H1 (cell line): ENCODE results near the gene CA14. TPM values are rescaled to one million over a fixed set of nuclear protein-coding genes. Genes with fewer than 3 reads are reported as not detected.
"Not testable (repeated sequence)": the region's sequence is repeated elsewhere in the genome, so short reads cannot be mapped to it uniquely, and the experiment has no call there.

Experiments
- CTCF ChIA-PET: fragments of 300-600 bp; sonication (Branson Sonifier 250); formaldehyde crosslinking; loops from one replicate; lab custom pipeline; 2021; ENCODE audit not compliant: partially characterized antibody; lab: Charles Lee
- POLR2A ChIA-PET: fragments of 300-600 bp; sonication (Branson Sonifier 250); formaldehyde crosslinking; loops from one replicate; lab custom pipeline; 2021; ENCODE audit warnings: inconsistent platforms; ENCODE audit not compliant: partially characterized antibody; lab: Charles Lee
- DNase-seq, 2 experiments: peaks; one replicate each; pipeline versions ENCODE4 v3.0.0 to v3.0.0-alpha.2; 2010 to 2022; ENCODE audit warnings: low spot score in 2 of 2, low read depth in 1 of 2, mixed read lengths in 1 of 2
- FAIRE-seq: peaks from 2 replicates; lab custom pipeline; 2011; peaks lifted over from hg19 to GRCh38; lab: Jason Lieb, UNC
- H2AFZ ChIP-seq: 2 replicates; pipeline ENCODE4 v1.8.1; 2012; ENCODE audit warnings: low read length, inconsistent platforms
- H2AK5ac ChIP-seq: 2 replicates; pipeline ENCODE4 v1.6.1; 2013; ENCODE audit warnings: low read depth, low read length
- H2BK120ac ChIP-seq: replicated peaks from 2 replicates; pipeline ENCODE3; 2013; ENCODE audit warnings: low read depth, low read length, inconsistent platforms
- H2BK12ac ChIP-seq: 2 replicates; pipeline ENCODE4 v1.6.1; 2013; ENCODE audit warnings: low read depth, low read length
- H2BK15ac ChIP-seq: 2 replicates; pipeline ENCODE4 v1.6.1; 2013; ENCODE audit warnings: low read length
- H2BK20ac ChIP-seq: 2 replicates; pipeline ENCODE4 v1.6.1; 2013; ENCODE audit warnings: low read length
- H2BK5ac ChIP-seq: 2 replicates; pipeline ENCODE4 v1.6.1; 2013; ENCODE audit warnings: low read depth, low read length
- H3K14ac ChIP-seq: 2 replicates; pipeline ENCODE4 v1.6.1; 2013; ENCODE audit warnings: inconsistent platforms; ENCODE audit not compliant: insufficient read length
- H3K18ac ChIP-seq: 2 replicates; pipeline ENCODE4 v1.6.1; 2013; ENCODE audit warnings: low read length; ENCODE audit errors: extremely low read depth
- H3K23ac ChIP-seq: 2 replicates; pipeline ENCODE4 v1.6.1; 2013; ENCODE audit warnings: inconsistent platforms; ENCODE audit not compliant: insufficient read length
- H3K23me2 ChIP-seq: 2 replicates; pipeline ENCODE4 v1.6.1; 2013; ENCODE audit warnings: low read depth, low read length
- H3K27ac ChIP-seq: 2 replicates; pipeline ENCODE4 v1.6.1; 2011; ENCODE audit warnings: low read depth, low read length, inconsistent platforms
- H3K27me3 ChIP-seq, 4 experiments: replicated peaks in 1 of 4; 1 replicate in 1 of 4; 2 replicates in 3 of 4; pipeline versions ENCODE4 v1.6.1 to v1.8.1; 2011 to 2013; ENCODE audit warnings: low read length in 3 of 4, mild to moderate bottlenecking in 3 of 4, inconsistent platforms in 2 of 4, mixed read lengths in 2 of 4, moderate library complexity in 1 of 4; ENCODE audit not compliant: control insufficient read depth in 3 of 4, insufficient read depth in 3 of 4; ENCODE audit errors: extremely low read depth in 1 of 4
- H3K36me3 ChIP-seq, 4 experiments: 2 replicates each; pipeline versions ENCODE4 v1.6.1 to v1.8.1; 2011 to 2013; ENCODE audit warnings: mild to moderate bottlenecking in 4 of 4, low read length in 3 of 4, moderate library complexity in 2 of 4, control low read depth in 1 of 4, inconsistent platforms in 1 of 4; ENCODE audit not compliant: insufficient read depth in 4 of 4, control insufficient read depth in 2 of 4
- H3K4ac ChIP-seq: replicated peaks from 2 replicates; pipeline ENCODE3; 2013; ENCODE audit warnings: low read length, low read depth, mixed read lengths, inconsistent platforms; ENCODE audit not compliant: insufficient read length
- H3K4me1 ChIP-seq, 4 experiments: replicated peaks in 1 of 4; 1 replicate in 1 of 4; 2 replicates in 3 of 4; pipeline versions ENCODE4 v1.6.1 to v1.8.1; 2011 to 2013; ENCODE audit warnings: low read length in 3 of 4, inconsistent platforms in 2 of 4, mixed read lengths in 1 of 4; ENCODE audit not compliant: insufficient read depth in 4 of 4, control insufficient read depth in 3 of 4
- H3K4me2 ChIP-seq, 2 experiments: 2 replicates each; pipeline versions ENCODE4 v1.6.1 to v1.8.1; 2011 to 2013; ENCODE audit warnings: low read depth in 2 of 2, low read length in 2 of 2, control low read depth in 1 of 2, inconsistent platforms in 1 of 2, mild to moderate bottlenecking in 1 of 2; ENCODE audit not compliant: insufficient read depth in 1 of 2
- H3K4me3 ChIP-seq, 4 experiments: fragments of 200-600, 300-600 bp in 1 of 4; sonication (generic), shearing (Covaris generic), sonication (Bioruptor Twin) in 1 of 4; 2 replicates each; pipeline versions ENCODE4 v1.5.1 to v1.8.1; 2011 to 2016; ENCODE audit warnings: low read length in 4 of 4, low read depth in 3 of 4, control low read depth in 2 of 4, inconsistent platforms in 2 of 4, mild to moderate bottlenecking in 2 of 4, mixed read lengths in 1 of 4, moderate library complexity in 1 of 4; ENCODE audit not compliant: insufficient read depth in 2 of 4; ENCODE audit errors: extremely low read depth in 1 of 4
- H3K56ac ChIP-seq: replicated peaks from 2 replicates; pipeline ENCODE3; 2013; ENCODE audit warnings: low read depth, mild to moderate bottlenecking, mixed read lengths, low read length, inconsistent platforms; ENCODE audit not compliant: insufficient read length
- H3K79me1 ChIP-seq: 2 replicates; pipeline ENCODE4 v1.6.1; 2013; ENCODE audit warnings: low read depth, low read length, control low read depth
- H3K79me2 ChIP-seq, 2 experiments: 2 replicates each; pipeline versions ENCODE4 v1.6.1 to v1.8.1; 2012 to 2013; ENCODE audit warnings: low read length in 2 of 2, mild to moderate bottlenecking in 2 of 2, inconsistent platforms in 1 of 2; ENCODE audit not compliant: insufficient read depth in 2 of 2, control insufficient read depth in 1 of 2
- H3K9ac ChIP-seq, 4 experiments: replicated peaks in 1 of 4; 1 replicate in 1 of 4; 2 replicates in 3 of 4; pipeline versions ENCODE4 v1.6.1 to v1.8.1; 2011 to 2013; ENCODE audit warnings: low read depth in 3 of 4, low read length in 3 of 4, control low read depth in 2 of 4, mild to moderate bottlenecking in 2 of 4, moderate library complexity in 2 of 4, inconsistent platforms in 1 of 4; ENCODE audit errors: extremely low read depth in 1 of 4
- H3K9me3 ChIP-seq, 2 experiments: 2 replicates each; pipeline versions ENCODE4 v1.6.1 to v1.8.1; 2012 to 2013; ENCODE audit warnings: mild to moderate bottlenecking in 2 of 2, moderate library complexity in 2 of 2, control low read depth in 1 of 2, inconsistent platforms in 1 of 2, low read depth in 1 of 2, low read length in 1 of 2, mixed read lengths in 1 of 2; ENCODE audit not compliant: insufficient read depth in 2 of 2
- H4K20me1 ChIP-seq, 2 experiments: replicated peaks in 1 of 2; 2 replicates each; pipeline versions ENCODE3 to v1.8.1; 2011 to 2013; ENCODE audit warnings: inconsistent platforms in 2 of 2, low read length in 2 of 2, mild to moderate bottlenecking in 1 of 2; ENCODE audit not compliant: insufficient read depth in 2 of 2, control insufficient read depth in 1 of 2
- H4K5ac ChIP-seq: 2 replicates; pipeline ENCODE4 v1.6.1; 2013; ENCODE audit warnings: low read length, low read depth, mixed read lengths, inconsistent platforms; ENCODE audit not compliant: insufficient read length
- H4K8ac ChIP-seq: 2 replicates; pipeline ENCODE4 v1.8.0; 2013; ENCODE audit warnings: mild to moderate bottlenecking, moderate library complexity, low read length, inconsistent platforms; ENCODE audit not compliant: insufficient read depth; ENCODE audit errors: extremely low read depth
- H4K91ac ChIP-seq: replicated peaks from 2 replicates; pipeline ENCODE3; 2013; ENCODE audit warnings: low read length, mixed read lengths, inconsistent platforms; ENCODE audit not compliant: insufficient read length
- WGBS, 2 experiments: shearing (Covaris generic) in 1 of 2; methylation state at CpG; one replicate each; pipeline versions ENCODE4 v1.1.6 to v1.1.7; 2013 to 2015; ENCODE audit warnings: low lambda C conversion rate in 2 of 2, mixed read lengths in 2 of 2, inconsistent platforms in 1 of 2, low coverage in 1 of 2, missing lambda C conversion rate in 1 of 2; ENCODE audit not compliant: insufficient replicate concordance in 2 of 2, insufficient coverage in 1 of 2, insufficient read length in 1 of 2; ENCODE audit errors: extremely low coverage in 1 of 2, missing lambda C conversion rate in 1 of 2; 5-methylcytosine and 5-hydroxymethylcytosine counted together
- polyA plus RNA-seq, 7 experiments: library from polyadenylated mRNA; depleted of rRNA in 3 of 7; stranded (reverse) in 5 of 7; unstranded in 2 of 7; fragments of >200 nt in 5 of 7; fragments of 200-250 nt in 2 of 7; gene quantifications; 1 replicate in 5 of 7; 2 replicates in 1 of 7; 4 replicates in 1 of 7; pipeline versions ENCODE4 v1.2.1 to v1.2.3, GENCODE V29; 2011 to 2013; ENCODE audit warnings: missing spikeins in 2 of 7, mixed read lengths in 2 of 7
- total RNA-seq: library from RNA; stranded (reverse); fragmentation: NEBNext Ultra II Directional; extraction: Animal tissue kit (Norgen Biotek cat#: 25700); gene quantifications from 2 replicates; pipeline ENCODE4 v1.2.1, GENCODE V29; 2021

CA14 gene
- total and polyA plus RNA-seq, 2 of the 8 experiments (the other 6 are each of a cell fraction or from before 2014, with no cell fraction given), result 52.3 to 105 TPM

GRCh38 chr1:150215855-150216254 is 41.7 kb upstream of the CA14 start:
- ChIA-PET POLR2A (interaction anchor here (0.9 to 2.4 kb wide), 5 partner anchors 9 to 148 kb away, joined by 3 to 9 read pairs (median 3); partner anchors contain the start of gene RPRD2), CTCF (interaction anchor here (1.2 kb wide), 1 partner anchor 65 kb away, joined by 3 read pairs; no protein-coding TSS in a partner anchor)
- not testable (repeated sequence) for H2BK12ac ChIP-seq, H3K4me3 ChIP-seq, H3K18ac ChIP-seq, H3K9me3 ChIP-seq, H3K4me1 ChIP-seq, H3K27ac ChIP-seq, H3K79me2 ChIP-seq, H2AFZ ChIP-seq, H4K20me1 ChIP-seq, H3K4me2 ChIP-seq, H3K14ac ChIP-seq, H4K5ac ChIP-seq, H2BK120ac ChIP-seq, H2BK20ac ChIP-seq, H2BK15ac ChIP-seq, H3K56ac ChIP-seq, FAIRE-seq, H3K79me1 ChIP-seq, H4K8ac ChIP-seq, H4K91ac ChIP-seq, H2BK5ac ChIP-seq, DNase-seq, H3K23me2 ChIP-seq, H3K4ac ChIP-seq, H2AK5ac ChIP-seq, H3K9ac ChIP-seq, H3K27me3 ChIP-seq, H3K23ac ChIP-seq
- peaks cover 2 to 20% (median 3%) of the 10 kb centered on the region in 4 experiments; a peak in 4 of 8 replicates for H3K36me3 ChIP-seq
- 88% methylated on average over 6 of the region's 6 CpGs; no CpG with 5 or more reads in 1 of the 2 experiments for WGBS, 2 experiments
